Measurements from ENCODE around the gene CD79A. TPM values are rescaled to one million over a fixed set of nuclear protein-coding genes. Genes with fewer than 3 reads are reported as not detected.

CD79A gene
- not detected in 2 replicates for total RNA-seq (2014; rRNA removed; shearing (Covaris generic))

- DNase-seq (ENCODE audit: low spot score) = no peak
These were observed at the start of gene CD79A for GRCh38 chr19:41876847-41877832. Gene CD79A (plus strand): TSS chr19:41877279. CDS start chr19:41877305, 26 bp downstream.

- DNase-seq (ENCODE audit: low spot score) = no peak
These were observed 38.9 kb upstream of the CD79A start for GRCh38 chr19:41837981-41838708.

- no peak for DNase-seq (ENCODE audit: low spot score)
These were observed 37.9 kb upstream of the CD79A start for GRCh38 chr19:41839211-41839610.

GRCh38 chr19:41843371-41843770, 33.7 kb upstream of the CD79A start:
- no peak for DNase-seq (ENCODE audit: low spot score)

GRCh38 chr19:41844601-41845000, 32.5 kb upstream of the CD79A start, which contains the start of gene LYPD4:
Gene LYPD4 (minus strand): TSS chr19:41844683. CDS start chr19:41839285, 5,398 bp downstream.
- no peak for DNase-seq (ENCODE audit: low spot score)

- no peak for DNase-seq (ENCODE audit: low spot score)
These were observed 32.3 kb upstream of the CD79A start, which contains the start of gene DMRTC2 for GRCh38 chr19:41845001-41845050. Gene DMRTC2 (plus strand): TSS chr19:41845042. CDS start chr19:41847429, 2,387 bp downstream.

- DNase-seq (ENCODE audit: low spot score) = no peak
These were observed 32.0 kb upstream of the CD79A start for GRCh38 chr19:41845051-41845590.

GRCh38 chr19:41847351-41848105, 29.6 kb upstream of the CD79A start:
- no peak for DNase-seq (ENCODE audit: low spot score)

GRCh38 chr19:41848666-41849065, 28.4 kb upstream of the CD79A start:
- DNase-seq (ENCODE audit: low spot score) = no peak

GRCh38 chr19:41849067-41849466, 28.0 kb upstream of the CD79A start:
- DNase-seq (ENCODE audit: low spot score) = no peak

- DNase-seq (ENCODE audit: low spot score) = no peak
These were observed 26.7 kb upstream of the CD79A start for GRCh38 chr19:41850381-41850780.

GRCh38 chr19:41851456-41851855, 25.6 kb upstream of the CD79A start:
- DNase-seq (ENCODE audit: low spot score) = no peak

- no peak for DNase-seq (ENCODE audit: low spot score)
These were observed 23.7 kb upstream of the CD79A start for GRCh38 chr19:41853344-41853743.

- DNase-seq (ENCODE audit: low spot score) = no peak
These were observed 23.3 kb upstream of the CD79A start for GRCh38 chr19:41853768-41854167.

- DNase-seq (ENCODE audit: low spot score) = no peak
These were observed 17.9 kb upstream of the CD79A start for GRCh38 chr19:41859213-41859617.

GRCh38 chr19:41859618-41860418, 17.3 kb upstream of the CD79A start, which contains the start of gene RPS19:
Gene RPS19 (plus strand): TSS chr19:41860255. CDS start chr19:41860775, 520 bp downstream.
- DNase-seq (ENCODE audit: low spot score) = peak; percentile 98

- no peak for DNase-seq (ENCODE audit: low spot score)
These were observed 16.5 kb upstream of the CD79A start for GRCh38 chr19:41860419-41861115.

- DNase-seq (ENCODE audit: low spot score) = no peak
These were observed 15.8 kb upstream of the CD79A start for GRCh38 chr19:41861116-41861768.

GRCh38 chr19:41861846-41862245, 15.2 kb upstream of the CD79A start:
- no peak for DNase-seq (ENCODE audit: low spot score)

- DNase-seq (ENCODE audit: low spot score) = no peak
These were observed 14.6 kb upstream of the CD79A start for GRCh38 chr19:41862445-41862986.
